TTC549 (cell line): ENCODE measurements around the gene COL5A2.

Experiments
- FAIRE-seq: peaks from 2 replicates; lab custom pipeline; 2012; peaks lifted over from hg19 to GRCh38; lab: Jason Lieb, UNC

Gene COL5A2

GRCh38 chr2:189048189-189048588, 131.4 kb downstream of the COL5A2 start:
- FAIRE-seq: no peak

GRCh38 chr2:189047171-189047888, 132.2 kb downstream of the COL5A2 start:
- no peak for FAIRE-seq

- no peak for FAIRE-seq
These were observed 133.2 kb downstream of the COL5A2 start for GRCh38 chr2:189046320-189046719.

GRCh38 chr2:189045836-189046235, 133.7 kb downstream of the COL5A2 start:
- peak; percentile 36 for FAIRE-seq

GRCh38 chr2:189037518-189037917, 142.0 kb downstream of the COL5A2 start:
- no peak for FAIRE-seq

GRCh38 chr2:189024901-189025618, 154.5 kb downstream of the COL5A2 start:
- peak; percentile 92 for FAIRE-seq

GRCh38 chr2:189022492-189022891, 157.1 kb downstream of the COL5A2 start:
- FAIRE-seq: no peak

- no peak for FAIRE-seq
These were observed 157.5 kb downstream of the COL5A2 start for GRCh38 chr2:189022053-189022481.

- FAIRE-seq: no peak
These were observed 159.4 kb downstream of the COL5A2 start for GRCh38 chr2:189020179-189020578.

GRCh38 chr2:189018631-189019030, 160.9 kb downstream of the COL5A2 start:
- no peak for FAIRE-seq

GRCh38 chr2:189016311-189016861, 163.2 kb downstream of the COL5A2 start:
- FAIRE-seq: no peak

- no peak for FAIRE-seq
These were observed 164.2 kb downstream of the COL5A2 start for GRCh38 chr2:189015359-189015758.

GRCh38 chr2:189014449-189015138, 165.0 kb downstream of the COL5A2 start:
- FAIRE-seq: peak; percentile 100

- no peak for FAIRE-seq
These were observed 165.7 kb downstream of the COL5A2 start for GRCh38 chr2:189013671-189014448.

- no peak for FAIRE-seq
These were observed 166.5 kb downstream of the COL5A2 start for GRCh38 chr2:189013031-189013430.

- no peak for FAIRE-seq
These were observed 167.2 kb downstream of the COL5A2 start for GRCh38 chr2:189012351-189012750.

GRCh38 chr2:189010536-189010935, 169.0 kb downstream of the COL5A2 start:
- no peak for FAIRE-seq

GRCh38 chr2:189008555-189009262, 170.9 kb downstream of the COL5A2 start:
- no peak for FAIRE-seq

GRCh38 chr2:189002079-189002478, 177.5 kb downstream of the COL5A2 start:
- no peak for FAIRE-seq

GRCh38 chr2:189000221-189000620, 179.3 kb downstream of the COL5A2 start:
- peak; percentile 46 for FAIRE-seq

- FAIRE-seq: peak; percentile 66
These were observed 182.3 kb downstream of the COL5A2 start for GRCh38 chr2:188997263-188997662.
